ENCODE data around the gene FREM2.

- TF ChIP-seq POLR2A (IDR thresholded peaks at IDR 0.05): no peak
- TF ChIP-seq, protein P1, sequence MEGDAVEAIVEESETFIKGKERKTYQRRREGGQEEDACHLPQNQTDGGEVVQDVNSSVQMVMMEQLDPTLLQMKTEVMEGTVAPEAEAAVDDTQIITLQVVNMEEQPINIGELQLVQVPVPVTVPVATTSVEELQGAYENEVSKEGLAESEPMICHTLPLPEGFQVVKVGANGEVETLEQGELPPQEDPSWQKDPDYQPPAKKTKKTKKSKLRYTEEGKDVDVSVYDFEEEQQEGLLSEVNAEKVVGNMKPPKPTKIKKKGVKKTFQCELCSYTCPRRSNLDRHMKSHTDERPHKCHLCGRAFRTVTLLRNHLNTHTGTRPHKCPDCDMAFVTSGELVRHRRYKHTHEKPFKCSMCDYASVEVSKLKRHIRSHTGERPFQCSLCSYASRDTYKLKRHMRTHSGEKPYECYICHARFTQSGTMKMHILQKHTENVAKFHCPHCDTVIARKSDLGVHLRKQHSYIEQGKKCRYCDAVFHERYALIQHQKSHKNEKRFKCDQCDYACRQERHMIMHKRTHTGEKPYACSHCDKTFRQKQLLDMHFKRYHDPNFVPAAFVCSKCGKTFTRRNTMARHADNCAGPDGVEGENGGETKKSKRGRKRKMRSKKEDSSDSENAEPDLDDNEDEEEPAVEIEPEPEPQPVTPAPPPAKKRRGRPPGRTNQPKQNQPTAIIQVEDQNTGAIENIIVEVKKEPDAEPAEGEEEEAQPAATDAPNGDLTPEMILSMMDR (IDR thresholded peaks at IDR 0.05): no peak
Observed at GRCh38 chr13:38863536-38863935, 176.7 kb downstream of the FREM2 start.

Data from esophagus squamous epithelium (tissue), 4 donors.